AG04450 (cell line): ENCODE results near the gene ARHGAP24. TPM values are rescaled to one million over a fixed set of nuclear protein-coding genes. Genes with fewer than 3 reads are reported as not detected.

Experiments
- CTCF ChIA-PET: fragments of 300-600, 350-600 bp; formaldehyde crosslinking; extraction: SDS; loops from one replicate; lab custom pipeline; 2022; ENCODE audit warnings: antibody characterized with exemption, inconsistent platforms; lab: Charles Lee
- POLR2A ChIA-PET: fragments of 350-600 bp; formaldehyde crosslinking; extraction: SDS; loops from one replicate; lab custom pipeline; 2021; ENCODE audit warnings: antibody characterized with exemption, inconsistent platforms; lab: Yijun Ruan, JAX
- DNase-seq: peaks from one replicate; pipeline ENCODE4 v3.0.0-alpha.2; 2011; ENCODE audit warnings: low read depth, low spot score
- H3K27ac ChIP-seq: one replicate; pipeline ENCODE4 v1.5.1; 2012; ENCODE audit warnings: low read depth, low read length, control low read depth
- H3K27me3 ChIP-seq: one replicate; pipeline ENCODE4 v1.6.0; 2012; ENCODE audit warnings: low read length; ENCODE audit not compliant: control insufficient read depth, insufficient read depth
- H3K4me3 ChIP-seq: 2 replicates; pipeline ENCODE4 v1.5.1; 2011; ENCODE audit warnings: mild to moderate bottlenecking, low read depth, low read length, control low read depth
- H3K9me3 ChIP-seq: 2 replicates; pipeline ENCODE4 v1.5.1; 2012; ENCODE audit warnings: low read length; ENCODE audit not compliant: control insufficient read depth, insufficient read depth
- polyA plus RNA-seq: library from polyadenylated mRNA; depleted of rRNA; stranded (reverse); fragments of >200 nt; gene quantifications from 2 replicates; pipeline ENCODE4 v1.2.3, GENCODE V29; 2011
- TF ChIP-seq, protein P1 (sequence below): IDR thresholded peaks from 2 replicates; pipeline ENCODE4 v1.5.1; 2011; ENCODE audit warnings: low read depth, low read length, control low read depth, inconsistent platforms

ARHGAP24 gene
- polyA plus RNA-seq, 1 experiment: 16.8 TPM

DNA sequence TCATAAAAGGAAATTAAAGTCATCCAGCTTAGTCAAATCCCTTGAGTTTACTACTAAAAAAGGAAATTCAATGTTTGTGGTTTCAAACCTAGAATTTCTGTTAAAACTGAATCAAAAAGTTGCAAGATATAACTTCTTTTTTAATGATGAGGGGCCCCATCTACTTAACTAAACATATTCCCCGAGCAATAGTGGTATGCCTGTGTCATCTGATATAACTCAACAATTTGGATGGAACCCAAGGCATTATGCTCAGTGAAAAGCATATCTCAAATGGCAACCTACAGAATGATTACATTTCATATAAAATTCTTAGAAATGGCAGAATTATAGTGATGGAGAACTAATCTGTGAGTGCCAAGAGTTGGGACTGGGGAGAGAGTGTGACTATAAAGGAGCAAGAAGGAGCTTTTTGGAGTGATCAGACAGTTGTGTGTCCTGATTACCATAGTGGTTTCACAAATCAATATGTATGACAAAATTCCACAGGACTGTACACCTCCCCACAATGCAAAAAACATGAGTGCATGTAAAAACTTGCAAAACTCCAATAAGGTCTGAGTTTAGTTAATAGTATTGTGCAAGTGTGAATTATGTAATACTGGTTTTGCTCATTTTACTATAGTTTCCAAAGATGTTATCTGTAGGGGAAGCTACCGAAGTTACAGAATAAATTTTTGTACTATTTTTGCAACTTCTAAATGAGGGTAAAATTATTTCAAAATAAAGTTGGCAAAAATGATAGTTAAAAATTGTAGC is 323.2 kb downstream of the ARHGAP24 start:
- no peaks in the 10 kb centered on the region for H3K27me3 ChIP-seq
- H3K9me3 ChIP-seq: no peaks in the 10 kb centered on the region
- CTCF ChIA-PET: interaction anchor here (0.6 to 4.2 kb wide), 33 partner anchors 8 to 252 kb away, joined by 3 to 42 read pairs (median 6); no protein-coding TSS in a partner anchor
- no peak overlapping the region for H3K27ac ChIP-seq
- no peak for DNase-seq
- TF ChIP-seq, protein P1, sequence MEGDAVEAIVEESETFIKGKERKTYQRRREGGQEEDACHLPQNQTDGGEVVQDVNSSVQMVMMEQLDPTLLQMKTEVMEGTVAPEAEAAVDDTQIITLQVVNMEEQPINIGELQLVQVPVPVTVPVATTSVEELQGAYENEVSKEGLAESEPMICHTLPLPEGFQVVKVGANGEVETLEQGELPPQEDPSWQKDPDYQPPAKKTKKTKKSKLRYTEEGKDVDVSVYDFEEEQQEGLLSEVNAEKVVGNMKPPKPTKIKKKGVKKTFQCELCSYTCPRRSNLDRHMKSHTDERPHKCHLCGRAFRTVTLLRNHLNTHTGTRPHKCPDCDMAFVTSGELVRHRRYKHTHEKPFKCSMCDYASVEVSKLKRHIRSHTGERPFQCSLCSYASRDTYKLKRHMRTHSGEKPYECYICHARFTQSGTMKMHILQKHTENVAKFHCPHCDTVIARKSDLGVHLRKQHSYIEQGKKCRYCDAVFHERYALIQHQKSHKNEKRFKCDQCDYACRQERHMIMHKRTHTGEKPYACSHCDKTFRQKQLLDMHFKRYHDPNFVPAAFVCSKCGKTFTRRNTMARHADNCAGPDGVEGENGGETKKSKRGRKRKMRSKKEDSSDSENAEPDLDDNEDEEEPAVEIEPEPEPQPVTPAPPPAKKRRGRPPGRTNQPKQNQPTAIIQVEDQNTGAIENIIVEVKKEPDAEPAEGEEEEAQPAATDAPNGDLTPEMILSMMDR: no peak
- no peak overlapping the region for H3K4me3 ChIP-seq
- POLR2A ChIA-PET: no interaction called here

DNA sequence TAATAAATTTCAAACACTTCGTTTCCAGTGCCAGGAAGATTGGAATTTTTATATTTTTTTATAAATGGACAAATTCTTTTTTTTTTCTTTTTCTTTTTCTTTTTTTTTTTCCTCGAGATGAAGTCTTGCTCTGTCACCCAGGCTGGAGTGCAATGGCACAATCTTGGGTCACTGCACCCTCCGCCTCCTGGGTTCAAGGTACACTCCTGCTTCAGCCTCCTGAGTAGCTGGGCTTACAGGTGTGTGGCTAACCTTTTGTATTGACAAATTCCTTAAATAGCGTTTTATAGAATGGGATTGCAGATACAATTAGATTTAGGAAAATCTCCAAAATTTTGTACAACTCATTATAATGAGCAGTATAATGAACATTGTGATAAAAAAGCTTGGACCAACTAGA is 328.9 kb downstream of the ARHGAP24 start:
- Histone ChIP-seq H3K27me3 (no peaks in the 10 kb centered on the region), H3K9me3 (no peaks in the 10 kb centered on the region), H3K27ac (no peak overlapping the region), H3K4me3 (no peak overlapping the region)
- TF ChIP-seq, protein P1: no peak
- no peak for DNase-seq
- ChIA-PET CTCF (no interaction called here), POLR2A (no interaction called here)

DNA sequence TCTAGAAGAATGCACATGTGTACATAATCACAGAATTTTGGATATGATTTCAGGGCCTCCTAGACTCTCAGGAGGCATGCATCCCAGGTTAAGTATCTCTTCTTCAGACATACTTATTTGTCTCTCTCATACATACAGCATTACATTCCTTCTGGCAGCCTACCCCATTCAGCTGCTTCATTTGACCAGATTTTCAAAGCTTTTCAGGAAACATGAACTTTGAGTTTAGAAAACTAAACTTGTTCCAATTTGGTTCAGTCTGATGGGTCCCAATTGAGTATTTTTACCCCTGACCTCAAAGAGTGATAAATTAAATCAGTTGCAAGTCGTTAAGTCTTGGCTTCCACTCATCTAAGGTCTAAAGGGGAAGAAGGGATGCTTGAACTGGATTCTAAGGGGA is 330.9 kb downstream of the ARHGAP24 start:
- Histone ChIP-seq H3K27ac (no peak overlapping the region), H3K4me3 (no peak overlapping the region), H3K9me3 (no peaks in the 10 kb centered on the region), H3K27me3 (no peaks in the 10 kb centered on the region)
- TF ChIP-seq, protein P1: no peak
- ChIA-PET CTCF (interaction anchor here (3.4 kb wide), 1 partner anchor 9 kb away, joined by 24 read pairs; no protein-coding TSS in a partner anchor), POLR2A (no interaction called here)
- no peak for DNase-seq

DNA sequence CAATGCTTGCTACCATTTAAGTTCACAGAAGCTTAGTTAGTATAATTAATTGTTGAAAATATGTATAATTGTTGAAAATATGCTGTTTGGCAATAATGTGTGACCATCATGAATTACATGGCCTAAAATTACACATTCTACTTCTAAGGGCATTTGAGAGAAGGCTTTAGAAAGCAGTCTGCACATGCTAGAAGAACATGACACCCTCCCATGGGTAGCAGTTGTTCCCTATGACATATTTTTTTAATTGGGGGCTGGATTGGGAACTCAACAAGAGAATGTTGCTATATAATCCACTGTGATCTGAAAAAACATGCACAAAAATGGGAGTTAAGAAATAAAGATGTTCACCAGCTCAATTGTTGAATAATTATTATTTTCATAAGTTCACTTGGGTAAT is 331.4 kb downstream of the ARHGAP24 start:
- ChIA-PET CTCF (interaction anchor here (0.6 to 3.4 kb wide), 2 partner anchors 9 to 21 kb away, joined by 3 to 24 read pairs; no protein-coding TSS in a partner anchor), POLR2A (no interaction called here)
- Histone ChIP-seq H3K27me3 (no peaks in the 10 kb centered on the region), H3K9me3 (no peaks in the 10 kb centered on the region), H3K27ac (no peak overlapping the region), H3K4me3 (no peak overlapping the region)
- DNase-seq: no peak
- TF ChIP-seq, protein P1: no peak

DNA sequence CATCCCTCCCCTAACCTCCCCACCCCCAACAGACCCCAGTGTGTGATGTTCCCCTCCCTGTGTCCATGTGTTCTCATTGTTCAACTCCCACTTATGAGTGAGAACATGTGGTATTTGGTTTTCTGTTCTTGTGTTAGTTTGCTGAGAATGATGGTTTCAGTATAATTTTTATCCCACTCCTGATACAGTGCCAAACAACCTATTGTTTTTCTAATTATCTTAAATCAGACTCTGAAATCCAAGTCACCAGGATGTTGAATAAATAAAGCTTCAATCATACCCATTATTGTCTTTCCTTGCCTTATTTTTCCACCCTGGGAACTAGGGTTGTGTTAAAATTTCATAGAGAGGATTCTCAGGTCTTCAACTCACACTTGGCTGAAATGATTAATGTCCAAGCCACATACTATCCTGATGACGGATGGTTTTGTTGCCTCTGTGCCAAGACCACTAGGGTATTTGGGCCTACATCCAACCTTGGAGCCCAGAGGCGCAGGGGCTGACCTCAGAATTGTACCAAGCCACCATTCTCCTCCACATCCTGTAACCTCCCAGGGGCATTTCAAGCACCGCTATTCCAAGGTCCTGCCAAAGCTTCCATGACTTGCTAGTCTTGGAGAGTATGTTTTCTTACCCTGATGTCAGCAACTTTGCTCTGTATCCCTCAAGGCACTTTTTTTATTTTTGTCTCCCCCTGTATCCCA is 332.4 kb downstream of the ARHGAP24 start:
- POLR2A ChIA-PET: no interaction called here
- no peak for DNase-seq
- TF ChIP-seq, protein P1: no peak
- Histone ChIP-seq H3K9me3 (no peaks in the 10 kb centered on the region), H3K27me3 (no peaks in the 10 kb centered on the region), H3K27ac (no peak overlapping the region), H3K4me3 (no peak overlapping the region)
- CTCF ChIA-PET: interaction anchor here (0.5 to 3.4 kb wide), 2 partner anchors 10 to 62 kb away, joined by 4 to 24 read pairs; no protein-coding TSS in a partner anchor
